ENCODE results near the gene NRP1. TPM values are rescaled to one million over a fixed set of nuclear protein-coding genes. Genes with fewer than 3 reads are reported as not detected.
A peak's percentile ranks its signal among the peaks of the same experiment; 100 is the strongest.

NRP1 gene
- total RNA-seq, 1 donor: 173 TPM

DNA sequence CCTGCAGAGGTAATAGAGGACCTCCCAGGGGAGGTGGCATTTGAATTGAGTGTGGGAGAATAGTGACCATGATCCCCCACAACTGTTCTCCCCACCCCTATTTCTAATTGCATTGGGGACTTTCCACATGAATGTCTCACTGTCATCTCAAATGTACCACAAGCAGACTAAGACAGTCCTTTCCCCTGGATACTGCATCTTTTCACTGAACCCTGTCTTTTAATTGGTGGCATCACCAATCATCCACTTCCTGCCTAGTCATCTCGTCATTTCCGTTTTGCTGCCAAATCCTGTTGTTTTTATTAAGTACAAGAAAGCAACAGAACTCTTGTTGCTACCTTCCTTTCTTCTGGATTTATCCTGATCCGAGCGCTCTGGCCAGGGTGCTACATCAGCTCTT, 120.3 kb downstream of the NRP1 start:
- H2AFZ ChIP-seq (ENCODE audit: low read length): no peak overlapping the region
- H3K27ac ChIP-seq (ENCODE audit: low read depth, low read length): peak overlapping the region; percentile 89
- no peaks in the 10 kb centered on the region for H4K20me1 ChIP-seq (ENCODE audit: insufficient read depth, low read length)
- H3K9me3 ChIP-seq (ENCODE audit: low read depth, low read length): no peaks in the 10 kb centered on the region
- H3K4me2 ChIP-seq (ENCODE audit: insufficient read depth, low read length): no peak overlapping the region
- no peak for DNase-seq (ENCODE audit: insufficient read length, low spot score, missing footprints)
- peaks cover 20% of the 10 kb centered on the region for H3K79me2 ChIP-seq (ENCODE audit: insufficient read depth, low read length)
- TF ChIP-seq, protein P1, sequence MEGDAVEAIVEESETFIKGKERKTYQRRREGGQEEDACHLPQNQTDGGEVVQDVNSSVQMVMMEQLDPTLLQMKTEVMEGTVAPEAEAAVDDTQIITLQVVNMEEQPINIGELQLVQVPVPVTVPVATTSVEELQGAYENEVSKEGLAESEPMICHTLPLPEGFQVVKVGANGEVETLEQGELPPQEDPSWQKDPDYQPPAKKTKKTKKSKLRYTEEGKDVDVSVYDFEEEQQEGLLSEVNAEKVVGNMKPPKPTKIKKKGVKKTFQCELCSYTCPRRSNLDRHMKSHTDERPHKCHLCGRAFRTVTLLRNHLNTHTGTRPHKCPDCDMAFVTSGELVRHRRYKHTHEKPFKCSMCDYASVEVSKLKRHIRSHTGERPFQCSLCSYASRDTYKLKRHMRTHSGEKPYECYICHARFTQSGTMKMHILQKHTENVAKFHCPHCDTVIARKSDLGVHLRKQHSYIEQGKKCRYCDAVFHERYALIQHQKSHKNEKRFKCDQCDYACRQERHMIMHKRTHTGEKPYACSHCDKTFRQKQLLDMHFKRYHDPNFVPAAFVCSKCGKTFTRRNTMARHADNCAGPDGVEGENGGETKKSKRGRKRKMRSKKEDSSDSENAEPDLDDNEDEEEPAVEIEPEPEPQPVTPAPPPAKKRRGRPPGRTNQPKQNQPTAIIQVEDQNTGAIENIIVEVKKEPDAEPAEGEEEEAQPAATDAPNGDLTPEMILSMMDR (IDR thresholded peaks at IDR 0.05; ENCODE audit: extremely low read depth, low read depth, low read length): no peak
- peaks cover 46% of the 10 kb centered on the region for H3K36me3 ChIP-seq (ENCODE audit: insufficient read depth, low read length)
- peaks cover 67% of the 10 kb centered on the region for H3K4me1 ChIP-seq (ENCODE audit: insufficient read depth, low read length)
- H3K4me3 ChIP-seq (ENCODE audit: insufficient read depth, low read length): no peak overlapping the region
- H3K27me3 ChIP-seq (ENCODE audit: insufficient read depth, low read length): no peaks in the 10 kb centered on the region

GRCh38 chr10:33212061-33212748, 122.3 kb downstream of the NRP1 start:
- H4K20me1 ChIP-seq (ENCODE audit: insufficient read depth, low read length): no peaks in the 10 kb centered on the region
- DNase-seq (ENCODE audit: insufficient read length, low spot score, missing footprints): no peak

DNA sequence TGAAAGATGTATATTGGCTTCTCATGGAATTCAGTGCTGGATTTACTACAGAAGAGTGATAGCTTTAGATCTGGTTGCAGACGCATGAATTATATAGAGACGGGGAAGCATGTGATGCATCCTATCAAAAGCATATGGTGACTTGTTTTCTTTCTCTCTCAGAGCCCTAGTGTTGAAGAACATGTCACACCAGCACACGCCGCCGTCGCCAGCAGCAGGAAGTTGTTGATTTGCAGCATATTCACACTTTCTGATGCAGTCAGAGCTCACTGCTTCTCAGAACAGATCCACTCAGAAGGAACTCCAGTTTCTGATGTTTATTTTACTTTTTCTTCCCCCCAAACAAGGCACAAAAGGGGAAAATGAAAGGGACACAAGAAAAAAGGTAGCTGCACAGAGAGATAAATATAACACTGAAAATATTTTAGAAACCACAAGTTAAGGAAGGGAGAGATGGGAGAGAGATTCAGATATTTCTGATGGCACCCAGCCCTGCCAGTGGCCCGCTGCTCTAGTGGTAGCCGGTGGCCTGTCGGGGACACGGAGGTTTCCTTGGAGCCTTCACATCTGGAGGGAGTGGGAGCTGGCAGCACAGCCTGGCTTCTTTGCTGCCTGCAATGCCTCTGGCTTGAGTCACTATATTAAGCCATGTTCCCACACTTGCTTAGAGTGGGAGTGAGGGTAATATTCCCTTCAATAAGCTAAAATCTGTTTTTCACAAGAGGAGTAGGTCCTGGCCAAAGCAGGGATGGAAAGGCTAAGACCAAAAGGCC, 123.2 kb downstream of the NRP1 start:
- H3K4me3 ChIP-seq (ENCODE audit: insufficient read depth, low read length): no peak overlapping the region
- peak overlapping the region; percentile 40 for H3K4me2 ChIP-seq (ENCODE audit: insufficient read depth, low read length)
- H3K36me3 ChIP-seq (ENCODE audit: insufficient read depth, low read length): peaks cover 68% of the 10 kb centered on the region
- no peaks in the 10 kb centered on the region for H4K20me1 ChIP-seq (ENCODE audit: insufficient read depth, low read length)
- H3K4me1 ChIP-seq (ENCODE audit: insufficient read depth, low read length): peaks cover 43% of the 10 kb centered on the region
- TF ChIP-seq, protein P1 (IDR thresholded peaks at IDR 0.05; ENCODE audit: extremely low read depth, low read depth, low read length): no peak
- H3K27ac ChIP-seq (ENCODE audit: low read depth, low read length): peak overlapping the region; percentile 89
- H3K79me2 ChIP-seq (ENCODE audit: insufficient read depth, low read length): peaks cover 20% of the 10 kb centered on the region
- no peaks in the 10 kb centered on the region for H3K27me3 ChIP-seq (ENCODE audit: insufficient read depth, low read length)
- H2AFZ ChIP-seq (ENCODE audit: low read length): no peak overlapping the region
- no peaks in the 10 kb centered on the region for H3K9me3 ChIP-seq (ENCODE audit: low read depth, low read length)
- DNase-seq (ENCODE audit: insufficient read length, low spot score, missing footprints): peak; percentile 83

More at GRCh38 chr10:33212061-33212748, 122.3 kb downstream of the NRP1 start:
- Histone ChIP-seq H3K79me2 (ENCODE audit: insufficient read depth, low read length) (peaks cover 20% of the 10 kb centered on the region), H3K9me3 (ENCODE audit: low read depth, low read length) (no peaks in the 10 kb centered on the region), H3K27ac (ENCODE audit: low read depth, low read length) (peak overlapping the region; percentile 89), H3K4me2 (ENCODE audit: insufficient read depth, low read length) (peak overlapping the region; percentile 40), H3K36me3 (ENCODE audit: insufficient read depth, low read length) (peaks cover 59% of the 10 kb centered on the region), H2AFZ (ENCODE audit: low read length) (no peak overlapping the region), H3K4me3 (ENCODE audit: insufficient read depth, low read length) (no peak overlapping the region), H3K4me1 (ENCODE audit: insufficient read depth, low read length) (peaks cover 52% of the 10 kb centered on the region), H3K27me3 (ENCODE audit: insufficient read depth, low read length) (no peaks in the 10 kb centered on the region)
- TF ChIP-seq, protein P1 (IDR thresholded peaks at IDR 0.05; ENCODE audit: extremely low read depth, low read depth, low read length): no peak

- H3K79me2 ChIP-seq (ENCODE audit: insufficient read depth, low read length): peaks cover 20% of the 10 kb centered on the region
- TF ChIP-seq, protein P1 (IDR thresholded peaks at IDR 0.05; ENCODE audit: extremely low read depth, low read depth, low read length): no peak
- H3K4me2 ChIP-seq (ENCODE audit: insufficient read depth, low read length): no peak overlapping the region
- H3K27ac ChIP-seq (ENCODE audit: low read depth, low read length): peak overlapping the region; percentile 89
- no peak overlapping the region for H2AFZ ChIP-seq (ENCODE audit: low read length)
- H3K4me3 ChIP-seq (ENCODE audit: insufficient read depth, low read length): no peak overlapping the region
- no peaks in the 10 kb centered on the region for H3K27me3 ChIP-seq (ENCODE audit: insufficient read depth, low read length)
- no peaks in the 10 kb centered on the region for H3K9me3 ChIP-seq (ENCODE audit: low read depth, low read length)
- no peaks in the 10 kb centered on the region for H4K20me1 ChIP-seq (ENCODE audit: insufficient read depth, low read length)
- H3K36me3 ChIP-seq (ENCODE audit: insufficient read depth, low read length): peaks cover 78% of the 10 kb centered on the region
- H3K4me1 ChIP-seq (ENCODE audit: insufficient read depth, low read length): peaks cover 29% of the 10 kb centered on the region
- no peak for DNase-seq (ENCODE audit: insufficient read length, low spot score, missing footprints)
These were observed 124.7 kb downstream of the NRP1 start for GRCh38 chr10:33209802-33210201.
